IMR-90 (cell line): ENCODE results near the gene SPAG16. TPM values are rescaled to one million over a fixed set of nuclear protein-coding genes. Genes with fewer than 3 reads are reported as not detected.

Source experiments
- ATAC-seq: fragments of 200-7000 bp; cut with Tn5 transposase; 2 replicates; pipeline ENCODE4 v1.9.1; 2020; ENCODE audit warnings: low read depth, mild to moderate bottlenecking, moderate library complexity
- BruUV-seq: library from RNA; stranded (reverse); fragments of 400-500 nt; replicated peaks from 2 replicates; lab custom pipeline; 2021; lab: Mats Ljungman, UMichigan
- CTCF ChIA-PET: fragments of 300-600 bp; formaldehyde crosslinking; extraction: SDS; loops from one replicate; lab custom pipeline; 2021; ENCODE audit warnings: antibody characterized with exemption; lab: Yijun Ruan, JAX
- POLR2A ChIA-PET: fragments of 300-600 bp; sonication (Branson Sonifier 250); formaldehyde crosslinking; loops from one replicate; lab custom pipeline; 2022; ENCODE audit warnings: antibody characterized with exemption; ENCODE audit not compliant: unreplicated experiment; lab: Charles Lee
- DNase-seq: peaks from one replicate; pipeline ENCODE4 v3.0.0; 2013
- H2AFZ ChIP-seq: replicated peaks from 2 replicates; pipeline ENCODE3; 2013; ENCODE audit warnings: low read length, mild to moderate bottlenecking; ENCODE audit not compliant: poor library complexity
- H2AK5ac ChIP-seq: 2 replicates; pipeline ENCODE4 v1.6.1; 2013; ENCODE audit warnings: low read depth, low read length, inconsistent platforms
- H2AK9ac ChIP-seq: replicated peaks from 2 replicates; pipeline ENCODE3; 2013; ENCODE audit warnings: mild to moderate bottlenecking, low read depth, low read length, moderate library complexity; ENCODE audit not compliant: poor library complexity
- H2BK120ac ChIP-seq: 2 replicates; pipeline ENCODE4 v1.6.1; 2013; ENCODE audit warnings: low read depth, low read length, inconsistent platforms
- H2BK15ac ChIP-seq: 3 replicates; pipeline ENCODE4 v1.6.1; 2013; ENCODE audit warnings: low read depth, low read length, inconsistent platforms
- H2BK20ac ChIP-seq: 2 replicates; pipeline ENCODE4 v1.6.1; 2013; ENCODE audit warnings: low read depth, mild to moderate bottlenecking, inconsistent platforms, low read length, moderate library complexity
- H2BK5ac ChIP-seq: 2 replicates; pipeline ENCODE4 v1.6.1; 2013; ENCODE audit warnings: mild to moderate bottlenecking, low read depth, low read length, inconsistent platforms; ENCODE audit not compliant: poor library complexity, severe bottlenecking
- H3K14ac ChIP-seq: replicated peaks from 2 replicates; pipeline ENCODE4 v1.6.1; 2013; ENCODE audit warnings: low read depth, low read length, inconsistent platforms
- H3K18ac ChIP-seq: 2 replicates; pipeline ENCODE4 v1.6.1; 2013; ENCODE audit warnings: low read depth, low read length, control low read depth
- H3K23ac ChIP-seq: 2 replicates; pipeline ENCODE4 v1.6.1; 2013; ENCODE audit warnings: low read depth, low read length, inconsistent platforms
- H3K27ac ChIP-seq: 2 replicates; pipeline ENCODE4 v1.5.1; 2013; ENCODE audit warnings: mild to moderate bottlenecking, control low read depth, low read length; ENCODE audit not compliant: insufficient read depth
- H3K27me3 ChIP-seq: 2 replicates; pipeline ENCODE4 v1.6.1; 2013; ENCODE audit warnings: low read length; ENCODE audit not compliant: control insufficient read depth, insufficient read depth
- H3K36me3 ChIP-seq: 2 replicates; pipeline ENCODE4 v1.6.1; 2013; ENCODE audit warnings: low read length, mixed read lengths; ENCODE audit not compliant: control insufficient read depth, insufficient read depth
- H3K4ac ChIP-seq: 2 replicates; pipeline ENCODE4 v1.6.1; 2013; ENCODE audit warnings: low read depth, low read length, inconsistent platforms
- H3K4me1 ChIP-seq: 2 replicates; pipeline ENCODE4 v1.6.1; 2013; ENCODE audit warnings: low read length, mixed read lengths; ENCODE audit not compliant: control insufficient read depth, insufficient read depth
- H3K4me2 ChIP-seq: 2 replicates; pipeline ENCODE4 v1.6.1; 2013; ENCODE audit warnings: low read depth, mild to moderate bottlenecking, control low read depth, low read length, moderate library complexity
- H3K4me3 ChIP-seq: 2 replicates; pipeline ENCODE4 v1.5.1; 2013; ENCODE audit warnings: low read depth, mild to moderate bottlenecking, control low read depth, low read length, moderate library complexity; ENCODE audit not compliant: insufficient read depth
- H3K56ac ChIP-seq: 2 replicates; pipeline ENCODE4 v1.6.1; 2013; ENCODE audit warnings: low read length, inconsistent platforms; ENCODE audit not compliant: insufficient read depth; ENCODE audit errors: extremely low read depth
- H3K79me1 ChIP-seq, 2 experiments: 2 replicates each; pipeline ENCODE4 v1.6.1; 2013; ENCODE audit warnings: low read length in 2 of 2, inconsistent platforms in 1 of 2, low read depth in 1 of 2
- H3K9ac ChIP-seq: 2 replicates; pipeline ENCODE4 v1.6.1; 2013; ENCODE audit warnings: low read depth, low read length, control low read depth
- H3K9me1 ChIP-seq: 2 replicates; pipeline ENCODE4 v1.6.1; 2013; ENCODE audit warnings: low read length, inconsistent platforms; ENCODE audit not compliant: insufficient read depth
- H3K9me3 ChIP-seq: 2 replicates; pipeline ENCODE4 v1.6.1; 2013; ENCODE audit warnings: low read length; ENCODE audit not compliant: control insufficient read depth, insufficient read depth
- H4K20me1 ChIP-seq: 2 replicates; pipeline ENCODE4 v1.6.1; 2013; ENCODE audit warnings: low read length, inconsistent platforms; ENCODE audit not compliant: insufficient read depth
- H4K5ac ChIP-seq: 2 replicates; pipeline ENCODE4 v1.6.1; 2013; ENCODE audit warnings: mild to moderate bottlenecking, low read depth, low read length, control low read depth
- H4K8ac ChIP-seq, 2 experiments: 2 replicates each; pipeline ENCODE4 v1.6.1; 2013; ENCODE audit warnings: low read depth in 2 of 2, low read length in 2 of 2, control low read depth in 1 of 2, inconsistent platforms in 1 of 2
- H4K91ac ChIP-seq: 2 replicates; pipeline ENCODE4 v1.6.1; 2013; ENCODE audit warnings: low read depth, low read length, inconsistent platforms; ENCODE audit not compliant: insufficient read depth
- BHLHE40 ChIP-seq: fragments of 150-350 bp; IDR thresholded peaks from 2 replicates; pipeline ENCODE4 v1.6.1; 2016; ENCODE audit warnings: mild to moderate bottlenecking, low read depth, low read length
- CEBPB ChIP-seq: IDR thresholded peaks from 2 replicates; pipeline ENCODE4 v1.6.1; 2012; ENCODE audit warnings: low read depth, low read length, improper control_type of control experiment
- CHD1 ChIP-seq: IDR thresholded peaks from 2 replicates; pipeline ENCODE4 v1.6.1; 2012; ENCODE audit warnings: low read depth, low read length, improper control_type of control experiment
- MAFK ChIP-seq: IDR thresholded peaks from 2 replicates; pipeline ENCODE4 v1.6.1; 2012; ENCODE audit warnings: low read depth, low read length, improper control_type of control experiment
- NFE2L2 ChIP-seq: fragments of 150-350 bp; IDR thresholded peaks from 2 replicates; pipeline ENCODE4 v1.6.1; 2016; ENCODE audit warnings: low read depth, mild to moderate bottlenecking, low read length
- POLR2A ChIP-seq: IDR thresholded peaks from 2 replicates; pipeline ENCODE4 v1.6.1; 2012; ENCODE audit warnings: mild to moderate bottlenecking, low read depth, low read length
- RAD21 ChIP-seq: IDR thresholded peaks from 2 replicates; pipeline ENCODE4 v1.6.1; 2012; ENCODE audit warnings: low read length, improper control_type of control experiment
- RCOR1 ChIP-seq: IDR thresholded peaks from 2 replicates; pipeline ENCODE4 v1.6.1; 2012; ENCODE audit warnings: mild to moderate bottlenecking, low read length, improper control_type of control experiment; ENCODE audit not compliant: insufficient replicate concordance
- RFX5 ChIP-seq: IDR thresholded peaks from 2 replicates; pipeline ENCODE4 v1.8.0; 2012; ENCODE audit warnings: low read depth, mild to moderate bottlenecking, low read length, moderate library complexity
- SMC3 ChIP-seq: fragments of 150-350 bp; IDR thresholded peaks from 2 replicates; pipeline ENCODE4 v1.6.1; 2016; ENCODE audit warnings: low read depth, mild to moderate bottlenecking, antibody characterized with exemption, low read length, moderate library complexity
- WGBS, 2 experiments: methylation state at CpG; one replicate each; pipeline versions ENCODE4 v1.1.5 to v1.1.7; 2013; ENCODE audit warnings: missing lambda C conversion rate in 2 of 2; ENCODE audit not compliant: insufficient read length in 1 of 2; ENCODE audit errors: extremely low coverage in 2 of 2; 5-methylcytosine and 5-hydroxymethylcytosine counted together
- dilution Hi-C: fragments of 300-500 bp; cut with HindIII; formaldehyde crosslinking; loops from one replicate; pipeline ENCODE4 v1.14.3; 2018; ENCODE audit warnings: low sequenced_read_pairs; ENCODE audit not compliant: unreplicated experiment
- in situ Hi-C: fragments of 300-500 bp; cut with MboI; formaldehyde crosslinking; loops from 3 replicates; pipeline ENCODE4 v1.14.3; 2019; ENCODE audit warnings: low sequenced_read_pairs, inconsistent platforms, mixed read lengths
- intact Hi-C: fragments of 100-400 bp; cut with micrococcal nuclease; formaldehyde crosslinking; loops from 2 replicates; pipeline ENCODE4 v1.10.0; 2022
- polyA plus RNA-seq, 3 experiments: library from polyadenylated mRNA; depleted of rRNA; stranded (reverse); fragments of >200 nt; gene quantifications; 2 replicates each; pipeline ENCODE4 v1.2.3, GENCODE V29; 2012; ENCODE audit warnings: low replicate concordance in 1 of 3
- total RNA-seq: library from RNA; depleted of rRNA; stranded (reverse); fragments of >200 nt; gene quantifications from 2 replicates; pipeline ENCODE4 v1.2.3, GENCODE V29; 2012
- TF ChIP-seq, protein P1 (sequence below): fragments of 150-350 bp; IDR thresholded peaks from 2 replicates; pipeline ENCODE4 v1.6.1; 2016; ENCODE audit warnings: low read depth, mild to moderate bottlenecking, low read length, moderate library complexity, borderline replicate concordance
- TF ChIP-seq, protein P2 (sequence below): fragments of 150-350 bp; IDR thresholded peaks from 2 replicates; pipeline ENCODE4 v1.6.1; 2017; ENCODE audit warnings: mild to moderate bottlenecking, antibody characterized with exemption, low read length, low read depth
- TF ChIP-seq, protein P3 (sequence below): conservative IDR thresholded peaks from 2 replicates; pipeline ENCODE4 v1.5.1; 2012; ENCODE audit warnings: mild to moderate bottlenecking, low read depth, low read length, improper control_type of control experiment

SPAG16 gene
- total and polyA plus RNA-seq, 2 of the 4 experiments (the other 2 are of a cell fraction), result 7.3 to 13.5 TPM

DNA sequence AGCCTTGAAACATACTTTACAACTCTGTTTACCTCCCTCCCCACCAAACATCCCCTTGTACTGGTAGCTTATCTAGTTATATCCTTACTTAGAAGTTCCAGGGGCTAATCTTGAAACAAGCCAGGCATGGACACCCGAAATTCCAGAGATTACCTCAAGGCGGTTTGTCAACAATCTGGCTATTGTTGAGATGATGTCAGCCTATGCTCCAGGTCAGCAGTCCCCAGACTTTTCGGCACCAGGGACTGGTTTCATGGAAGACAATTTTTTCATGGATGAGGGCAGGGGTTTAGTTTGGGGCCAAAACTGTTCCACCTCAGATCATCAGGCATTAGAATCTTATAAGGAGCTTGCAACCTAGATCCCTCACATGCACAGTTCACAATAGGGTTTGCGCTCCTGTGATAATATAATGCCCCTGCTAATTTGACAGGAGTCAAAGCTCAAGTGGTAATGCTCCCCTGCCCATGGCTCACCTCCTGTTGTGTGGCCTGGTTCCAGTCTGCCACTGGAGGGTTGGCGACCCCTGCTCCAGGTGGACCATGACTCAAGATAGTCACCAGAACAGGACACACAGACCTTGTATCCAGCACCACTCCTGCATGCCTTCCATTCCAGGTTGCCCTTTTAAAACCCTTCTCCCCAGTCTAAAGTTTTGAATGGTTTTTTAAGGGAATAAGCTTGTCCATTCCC is 171.2 kb downstream of the SPAG16 start:
- TF ChIP-seq POLR2A (no peak), CEBPB (no peak), RFX5 (no peak), RCOR1 (no peak), NFE2L2 (no peak), CHD1 (no peak), RAD21 (no peak), MAFK (no peak), SMC3 (no peak), BHLHE40 (no peak)
- TF ChIP-seq, protein P1, sequence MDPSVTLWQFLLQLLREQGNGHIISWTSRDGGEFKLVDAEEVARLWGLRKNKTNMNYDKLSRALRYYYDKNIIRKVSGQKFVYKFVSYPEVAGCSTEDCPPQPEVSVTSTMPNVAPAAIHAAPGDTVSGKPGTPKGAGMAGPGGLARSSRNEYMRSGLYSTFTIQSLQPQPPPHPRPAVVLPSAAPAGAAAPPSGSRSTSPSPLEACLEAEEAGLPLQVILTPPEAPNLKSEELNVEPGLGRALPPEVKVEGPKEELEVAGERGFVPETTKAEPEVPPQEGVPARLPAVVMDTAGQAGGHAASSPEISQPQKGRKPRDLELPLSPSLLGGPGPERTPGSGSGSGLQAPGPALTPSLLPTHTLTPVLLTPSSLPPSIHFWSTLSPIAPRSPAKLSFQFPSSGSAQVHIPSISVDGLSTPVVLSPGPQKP, result no peak
- TF ChIP-seq, protein P2, sequence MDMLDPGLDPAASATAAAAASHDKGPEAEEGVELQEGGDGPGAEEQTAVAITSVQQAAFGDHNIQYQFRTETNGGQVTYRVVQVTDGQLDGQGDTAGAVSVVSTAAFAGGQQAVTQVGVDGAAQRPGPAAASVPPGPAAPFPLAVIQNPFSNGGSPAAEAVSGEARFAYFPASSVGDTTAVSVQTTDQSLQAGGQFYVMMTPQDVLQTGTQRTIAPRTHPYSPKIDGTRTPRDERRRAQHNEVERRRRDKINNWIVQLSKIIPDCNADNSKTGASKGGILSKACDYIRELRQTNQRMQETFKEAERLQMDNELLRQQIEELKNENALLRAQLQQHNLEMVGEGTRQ, result no peak
- TF ChIP-seq, protein P3, sequence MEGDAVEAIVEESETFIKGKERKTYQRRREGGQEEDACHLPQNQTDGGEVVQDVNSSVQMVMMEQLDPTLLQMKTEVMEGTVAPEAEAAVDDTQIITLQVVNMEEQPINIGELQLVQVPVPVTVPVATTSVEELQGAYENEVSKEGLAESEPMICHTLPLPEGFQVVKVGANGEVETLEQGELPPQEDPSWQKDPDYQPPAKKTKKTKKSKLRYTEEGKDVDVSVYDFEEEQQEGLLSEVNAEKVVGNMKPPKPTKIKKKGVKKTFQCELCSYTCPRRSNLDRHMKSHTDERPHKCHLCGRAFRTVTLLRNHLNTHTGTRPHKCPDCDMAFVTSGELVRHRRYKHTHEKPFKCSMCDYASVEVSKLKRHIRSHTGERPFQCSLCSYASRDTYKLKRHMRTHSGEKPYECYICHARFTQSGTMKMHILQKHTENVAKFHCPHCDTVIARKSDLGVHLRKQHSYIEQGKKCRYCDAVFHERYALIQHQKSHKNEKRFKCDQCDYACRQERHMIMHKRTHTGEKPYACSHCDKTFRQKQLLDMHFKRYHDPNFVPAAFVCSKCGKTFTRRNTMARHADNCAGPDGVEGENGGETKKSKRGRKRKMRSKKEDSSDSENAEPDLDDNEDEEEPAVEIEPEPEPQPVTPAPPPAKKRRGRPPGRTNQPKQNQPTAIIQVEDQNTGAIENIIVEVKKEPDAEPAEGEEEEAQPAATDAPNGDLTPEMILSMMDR, result no peak
- intact Hi-C loops (no loop called here), dilution Hi-C loops (no loop called here), in situ Hi-C loops (no loop called here)
- POLR2A ChIA-PET, result no interaction called here
- no peak overlapping the region for H2AK9ac ChIP-seq
- H2AFZ ChIP-seq, result no peak overlapping the region
- WGBS, 2 experiments, result no CpG with 5 or more reads among the region's 5 CpGs
- H4K8ac ChIP-seq, result no peak overlapping the region
- H3K56ac ChIP-seq, result no peak overlapping the region
- no peak overlapping the region for H3K4me3 ChIP-seq
- no peak overlapping the region for H3K4ac ChIP-seq
- CTCF ChIA-PET, result no interaction called here
- H4K20me1 ChIP-seq, result no peaks in the 10 kb centered on the region
- H3K9me1 ChIP-seq, result no peaks in the 10 kb centered on the region
- no peak overlapping the region for H3K18ac ChIP-seq
- no TSS peak for BruUV-seq
- H4K91ac ChIP-seq, result no peak overlapping the region
- no peak overlapping the region for H3K14ac ChIP-seq
- no peak overlapping the region for H2BK20ac ChIP-seq
- H3K27me3 ChIP-seq, result no peaks in the 10 kb centered on the region
- H3K27ac ChIP-seq, result no peak overlapping the region
- H2BK15ac ChIP-seq, result no peak overlapping the region
- H3K9ac ChIP-seq, result no peak overlapping the region
- no peaks in the 10 kb centered on the region for H3K4me1 ChIP-seq
- no peaks in the 10 kb centered on the region for H3K9me3 ChIP-seq
- ATAC-seq (no peak), DNase-seq (no peak)
- no peaks in the 10 kb centered on the region for H3K36me3 ChIP-seq
- H3K79me1 ChIP-seq, result no peaks in the 10 kb centered on the region
- H4K5ac ChIP-seq, result no peak overlapping the region
- H2BK5ac ChIP-seq, result no peak overlapping the region
- no peak overlapping the region for H2BK120ac ChIP-seq
- no peak overlapping the region for H3K4me2 ChIP-seq
- no peak overlapping the region for H2AK5ac ChIP-seq
- no peak overlapping the region for H3K23ac ChIP-seq
